ENCODE data around the gene ADAMTSL5.

Gene ADAMTSL5

DNA sequence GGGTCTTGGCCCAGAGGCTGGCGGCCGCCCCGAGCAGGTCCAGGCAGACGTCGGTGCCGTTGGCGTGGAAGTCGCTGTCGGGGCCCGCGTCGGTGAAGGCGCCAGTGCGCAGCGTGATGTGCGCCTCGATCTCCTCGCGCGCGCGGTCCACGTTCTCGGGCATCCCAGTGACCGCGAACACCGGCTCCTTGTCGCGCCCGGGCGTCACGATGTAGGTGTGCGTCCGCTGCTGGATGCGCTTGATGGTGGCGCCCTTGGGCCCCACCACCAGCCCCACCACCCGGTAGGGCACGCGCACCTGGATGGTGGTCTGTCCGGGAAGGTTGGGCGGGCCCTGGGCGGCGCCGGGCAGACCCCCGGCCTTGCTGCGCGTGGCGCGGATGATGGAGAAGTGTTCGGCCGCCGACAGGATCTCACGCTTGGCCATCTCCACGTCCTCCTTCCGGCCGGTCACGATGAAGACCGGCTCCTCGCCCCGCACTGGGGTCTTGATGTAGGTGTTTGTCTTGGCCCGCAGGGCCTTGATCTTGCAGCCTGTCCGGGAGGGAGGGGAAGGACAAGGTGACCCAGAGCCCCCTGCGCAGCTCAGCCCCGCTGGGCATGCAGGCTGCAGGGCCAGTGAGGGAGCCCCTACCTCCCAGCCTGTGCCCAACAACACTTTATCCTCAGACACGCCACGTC lies 43.7 kb upstream of the ADAMTSL5 start:
- H3K9me3 ChIP-seq, result no peaks in the 10 kb centered on the region
- H3K4me3 ChIP-seq, result no peak overlapping the region

GRCh38 chr19:1555487-1556389 lies 42.9 kb upstream of the ADAMTSL5 start:
- Histone ChIP-seq H3K4me3 (no peak overlapping the region), H3K4me1 (no peaks in the 10 kb centered on the region), H3K27me3 (peaks cover 0 to 8% of the 10 kb centered on the region in 2 donors), H3K27ac (no peak overlapping the region), H3K9me3 (no peaks in the 10 kb centered on the region), H3K36me3 (peaks cover 0 to 23% (median 16%) of the 10 kb centered on the region in 3 donors)
- no peak for TF ChIP-seq CTCF (IDR thresholded peaks at IDR 0.05)
- no peak for DNase-seq
- intact Hi-C loops (cut with DNase I; ENCODE audit: low total_unique reads), result no loop called here

More for the DNA sequence above, 43.7 kb upstream of the ADAMTSL5 start:
- Histone ChIP-seq H3K36me3 (peaks cover 0 to 23% (median 16%) of the 10 kb centered on the region in 3 donors), H3K27me3 (peaks cover 0 to 7% of the 10 kb centered on the region in 2 donors), H3K4me1 (no peaks in the 10 kb centered on the region), H3K27ac (no peak overlapping the region)
- intact Hi-C loops (cut with DNase I; ENCODE audit: low total_unique reads), result no loop called here
- DNase-seq, result no peak
- no peak for TF ChIP-seq CTCF (IDR thresholded peaks at IDR 0.05)

DNA sequence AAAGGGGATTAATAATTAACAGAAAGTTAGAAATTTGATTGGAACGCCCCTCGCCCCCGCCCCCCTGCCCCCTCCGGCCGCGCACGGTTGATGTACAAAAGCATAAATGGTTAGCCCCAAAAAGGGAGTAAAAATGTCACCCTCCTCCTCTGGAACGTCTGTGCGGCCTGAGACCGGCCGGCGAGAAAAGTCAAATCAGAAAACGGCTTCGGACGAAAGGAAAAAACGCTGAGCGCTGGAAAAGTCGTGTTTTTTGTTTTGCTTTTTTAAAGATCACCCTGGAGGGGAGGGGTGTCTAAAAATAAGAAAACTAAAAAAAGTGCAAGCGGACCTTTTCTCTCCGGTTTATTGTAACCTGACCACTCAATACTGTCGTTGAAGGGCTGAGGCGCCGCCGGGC lies 42.1 kb upstream of the ADAMTSL5 start:
- peaks cover 0 to 12% of the 10 kb centered on the region in 2 donors for H3K27me3 ChIP-seq
- no peak for TF ChIP-seq CTCF (IDR thresholded peaks at IDR 0.05)
- DNase-seq, result no peak
- H3K9me3 ChIP-seq, result no peaks in the 10 kb centered on the region
- H3K4me1 ChIP-seq, result no peaks in the 10 kb centered on the region
- H3K27ac ChIP-seq, result no peak overlapping the region
- no peak overlapping the region for H3K4me3 ChIP-seq
- intact Hi-C loops (cut with DNase I; ENCODE audit: low total_unique reads), result no loop called here
- peaks cover 0 to 23% (median 16%) of the 10 kb centered on the region in 3 donors for H3K36me3 ChIP-seq

GRCh38 chr19:1553415-1553814 lies 40.6 kb upstream of the ADAMTSL5 start:
- no peak for DNase-seq
- Histone ChIP-seq H3K27ac (no peak overlapping the region), H3K4me3 (no peak overlapping the region), H3K36me3 (peaks cover 0 to 23% (median 16%) of the 10 kb centered on the region in 3 donors), H3K9me3 (no peaks in the 10 kb centered on the region), H3K4me1 (no peaks in the 10 kb centered on the region), H3K27me3 (peaks cover 0 to 12% of the 10 kb centered on the region in 2 donors)
- TF ChIP-seq CTCF (IDR thresholded peaks at IDR 0.05), result no peak
- intact Hi-C loops (cut with DNase I; ENCODE audit: low total_unique reads), result no loop called here

DNA sequence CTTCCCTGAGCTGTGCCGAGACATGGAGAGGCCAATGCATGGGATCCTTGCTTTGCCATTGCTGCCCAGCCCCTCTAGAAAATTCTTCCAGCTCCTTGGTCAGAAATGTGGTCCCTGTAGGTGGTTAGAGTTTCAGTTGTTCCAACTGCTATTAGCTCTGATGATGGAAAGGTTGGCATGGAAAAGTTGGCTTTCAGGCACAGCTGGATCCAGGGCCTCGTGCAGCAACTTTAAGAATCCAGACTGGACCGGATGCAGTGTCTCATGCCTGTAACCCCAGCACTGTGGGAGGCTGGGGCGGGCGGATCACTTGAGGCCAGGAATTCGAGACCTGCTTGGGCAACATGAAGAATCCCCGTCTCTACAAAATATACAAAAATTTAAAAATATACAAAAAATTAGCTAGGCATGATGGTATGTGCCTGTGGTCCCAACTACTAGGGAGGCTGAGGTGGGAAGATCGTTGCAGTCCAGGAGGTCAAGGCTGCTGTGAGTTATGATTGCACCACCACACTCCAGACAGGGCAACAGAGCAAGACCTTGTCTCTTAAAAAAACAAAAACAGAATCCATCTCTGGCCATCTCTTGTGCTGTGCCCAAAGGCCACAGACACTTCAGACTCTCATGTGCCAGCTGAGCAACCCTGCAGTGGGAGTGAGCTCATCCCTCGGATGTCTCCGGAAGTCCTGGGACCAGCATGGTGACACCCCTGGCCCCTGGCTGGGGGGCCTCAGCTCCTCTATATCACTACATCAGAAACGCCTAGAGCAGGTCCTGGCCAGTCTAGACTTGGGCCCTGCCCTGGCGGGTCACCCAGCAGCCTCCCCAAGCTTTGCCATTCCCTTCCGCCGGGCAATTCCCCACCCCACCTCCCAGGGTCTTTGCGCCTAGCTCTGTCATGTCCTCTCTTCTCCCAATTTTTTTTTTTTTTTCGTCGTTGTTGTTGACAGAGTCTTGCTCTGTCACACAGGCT lies 38.5 kb upstream of the ADAMTSL5 start:
- Histone ChIP-seq H3K36me3 (peaks cover 0 to 14% (median 12%) of the 10 kb centered on the region in 3 donors), H3K27ac (no peak overlapping the region), H3K4me1 (peaks cover 0 to 1% (median 0%) of the 10 kb centered on the region in 4 donors), H3K9me3 (no peaks in the 10 kb centered on the region), H3K27me3 (peaks cover 0 to 16% of the 10 kb centered on the region in 2 donors), H3K4me3 (no peak overlapping the region)
- no peak for TF ChIP-seq CTCF (IDR thresholded peaks at IDR 0.05)
- intact Hi-C loops (cut with DNase I; ENCODE audit: low total_unique reads), result no loop called here
- no peak for DNase-seq
